GM19324 (cell line): Measurements from ENCODE around the gene CCDC192.
"Not testable (repeated sequence)": the region's sequence is repeated elsewhere in the genome, so short reads cannot be mapped to it uniquely, and the experiment has no call there.

ENCODE experiments used
- ATAC-seq: cut with Tn5 transposase; IDR thresholded peaks from one replicate; pipeline ENCODE4 v1.9.1; 2021; ENCODE audit warnings: mild to moderate bottlenecking, moderate library complexity; ENCODE audit not compliant: unreplicated experiment, low FRiP score

Gene CCDC192

DNA sequence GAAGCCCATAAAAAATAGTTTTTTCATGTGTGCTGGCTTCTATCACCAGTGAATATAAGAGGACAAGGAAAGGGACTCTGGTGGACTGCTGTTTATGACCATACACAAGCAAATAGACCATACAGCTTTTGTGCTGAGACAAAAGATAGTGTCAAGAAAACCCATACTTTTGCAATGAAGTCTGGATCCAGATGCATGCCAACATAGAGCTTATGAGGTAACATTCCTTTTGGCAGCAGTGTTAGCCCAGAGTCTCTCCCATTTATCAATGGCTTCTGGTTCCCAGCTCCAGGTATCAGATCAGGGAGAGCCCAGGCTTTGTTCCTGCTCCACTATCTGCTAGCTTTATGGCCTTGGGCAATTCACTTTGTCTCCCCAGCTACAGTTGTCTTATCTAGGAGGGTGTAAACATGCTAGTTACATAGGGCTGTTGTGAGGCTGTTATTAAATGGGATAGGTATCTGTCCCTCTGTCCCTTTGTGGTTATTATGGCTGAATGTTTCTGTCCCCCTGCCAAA, 55.6 kb downstream of the CCDC192 start:
- ATAC-seq, result no peak

DNA sequence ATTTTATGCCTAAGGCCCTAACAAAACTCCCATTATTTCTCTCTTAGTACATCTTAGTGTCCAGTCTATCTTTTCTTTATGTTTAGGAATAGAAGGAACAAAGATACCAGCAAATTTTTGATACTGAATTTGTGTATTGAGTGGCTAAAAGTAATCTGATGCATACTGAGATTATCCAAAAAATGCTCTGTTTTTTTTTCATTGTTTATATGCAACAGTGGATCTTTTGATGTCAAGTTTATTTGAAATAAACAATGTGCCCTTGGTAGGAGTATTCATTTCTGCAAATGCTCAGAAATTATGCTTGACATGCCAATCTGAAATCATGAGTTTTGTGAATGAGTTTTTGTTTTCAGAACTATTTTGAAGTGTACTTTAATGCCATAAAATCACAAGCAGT, 58.7 kb downstream of the CCDC192 start:
- ATAC-seq, result no peak

DNA sequence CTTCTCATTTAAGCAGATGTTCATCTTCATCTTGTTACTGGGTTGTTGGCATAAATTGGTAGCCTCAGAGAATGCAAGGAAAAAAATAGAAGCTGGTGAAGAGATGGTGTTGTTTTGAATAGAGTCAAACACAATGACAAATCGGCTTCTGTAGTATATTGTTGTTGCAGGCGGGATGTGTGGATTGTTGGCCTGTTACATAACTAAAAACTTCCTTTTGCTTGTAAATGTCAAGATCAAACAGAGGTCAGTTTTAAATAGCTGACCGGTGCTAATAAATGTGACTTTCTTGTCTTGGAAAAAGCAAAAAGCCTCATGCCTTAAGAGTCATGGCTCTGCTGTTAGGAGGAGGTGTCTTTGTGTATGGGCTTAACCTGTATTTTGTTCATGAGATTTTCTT, 59.2 kb downstream of the CCDC192 start:
- ATAC-seq, result no peak

DNA sequence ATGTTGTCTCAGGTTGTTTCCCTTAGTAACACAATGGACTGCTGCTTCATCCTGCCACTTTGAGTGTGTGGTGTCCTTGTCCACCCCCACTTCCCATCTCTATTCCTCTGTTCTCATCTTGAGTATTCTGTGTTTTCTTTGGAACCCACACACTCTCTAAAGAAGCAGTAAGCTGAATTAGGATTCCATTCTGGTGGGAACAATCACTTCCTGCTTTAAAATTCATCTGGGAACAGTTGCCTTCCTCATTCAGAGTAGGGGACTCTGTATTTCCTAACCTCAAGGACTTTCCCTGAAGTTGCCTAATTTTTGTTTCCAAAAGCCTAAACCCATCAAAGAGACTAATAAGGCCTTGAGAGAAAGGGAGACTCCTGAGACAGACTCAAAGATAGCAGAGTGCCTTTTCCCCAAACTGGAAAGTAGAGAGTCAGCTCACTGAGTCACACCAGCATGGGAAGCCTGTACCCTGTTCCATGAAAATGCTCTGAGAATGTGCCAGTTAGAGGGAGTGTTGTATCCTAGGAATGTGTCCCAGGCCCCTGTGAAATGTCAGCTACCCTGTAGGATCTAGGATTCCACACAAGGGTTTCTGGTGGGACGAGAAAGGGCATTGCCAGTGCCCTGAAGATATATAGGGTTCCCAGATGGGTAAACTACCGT, 63.6 kb downstream of the CCDC192 start:
- no peak for ATAC-seq

DNA sequence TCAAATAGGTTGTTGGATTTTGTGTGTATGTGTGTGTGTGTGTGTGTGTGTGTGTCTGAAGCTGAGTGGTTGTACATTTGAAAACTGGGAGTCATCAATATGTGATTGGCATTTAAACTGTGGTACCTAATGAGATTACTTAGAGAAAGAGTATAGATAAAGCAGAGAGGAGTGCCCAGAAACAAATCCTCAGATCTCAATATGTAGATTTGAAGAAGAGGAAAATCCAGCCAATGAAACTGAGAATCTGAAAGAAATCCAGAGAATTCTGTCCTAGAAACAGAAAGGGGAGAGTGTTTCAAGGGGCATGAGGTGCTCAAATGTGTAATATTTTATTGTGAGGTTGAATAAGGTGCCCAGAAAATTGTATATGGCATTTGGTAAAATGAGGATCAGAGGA, 66.2 kb downstream of the CCDC192 start:
- no peak for ATAC-seq

DNA sequence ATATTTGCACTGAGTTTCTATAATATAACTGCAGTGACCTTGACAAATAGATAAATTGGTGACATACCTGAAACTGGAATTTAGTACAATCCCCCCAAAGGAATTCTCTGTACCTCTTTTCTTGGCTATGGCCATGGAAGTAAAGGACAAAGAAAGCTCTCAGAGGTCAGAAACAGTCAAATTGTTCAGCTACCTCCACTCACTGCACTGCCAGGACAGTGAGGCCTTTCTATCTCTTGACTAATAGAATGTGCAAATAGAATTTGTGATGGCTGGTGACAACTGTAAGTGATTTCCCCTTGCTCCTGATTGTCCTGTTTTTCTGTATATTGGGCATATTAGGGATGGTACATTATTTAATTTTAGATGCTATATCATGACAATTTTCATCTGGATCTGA, 67.1 kb downstream of the CCDC192 start:
- ATAC-seq, result no peak

DNA sequence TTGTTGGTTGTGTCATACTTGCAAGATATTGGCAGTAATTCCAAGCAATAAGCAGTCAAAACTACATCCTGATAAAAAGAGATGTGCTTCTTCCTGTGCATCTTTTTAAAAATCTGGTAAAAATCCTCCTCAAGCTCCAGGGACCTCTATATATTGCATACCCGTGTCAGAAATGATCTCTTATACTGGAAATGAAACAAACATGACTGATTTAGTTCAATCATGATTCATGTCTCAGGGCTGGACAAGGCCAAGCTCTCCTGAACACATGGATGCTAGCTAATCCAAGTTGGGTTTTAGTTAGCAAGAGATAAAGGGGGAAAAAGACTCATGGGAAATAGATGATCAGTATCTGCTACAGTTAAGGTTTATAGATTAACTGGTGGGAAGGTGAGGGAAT, 69.3 kb downstream of the CCDC192 start:
- no peak for ATAC-seq

DNA sequence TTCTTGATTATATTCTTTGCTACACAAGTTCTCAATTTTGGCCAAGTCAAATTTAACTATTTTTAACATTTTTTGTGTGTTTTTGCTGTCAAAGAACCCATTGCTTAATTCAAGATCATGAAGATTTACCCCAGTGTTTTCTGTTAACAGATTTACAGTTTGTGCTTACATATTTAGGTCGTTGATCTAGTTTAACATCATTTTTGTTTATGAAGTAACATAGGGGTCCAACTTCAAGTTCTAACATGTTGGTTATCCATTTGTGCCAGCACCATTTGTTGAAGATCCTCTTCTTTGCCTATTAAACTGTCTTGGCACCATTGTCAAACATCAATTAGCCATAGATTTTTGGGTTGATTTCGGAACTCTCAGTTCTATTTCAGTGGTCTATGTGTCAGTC, 71.0 kb downstream of the CCDC192 start:
- no peak for ATAC-seq

DNA sequence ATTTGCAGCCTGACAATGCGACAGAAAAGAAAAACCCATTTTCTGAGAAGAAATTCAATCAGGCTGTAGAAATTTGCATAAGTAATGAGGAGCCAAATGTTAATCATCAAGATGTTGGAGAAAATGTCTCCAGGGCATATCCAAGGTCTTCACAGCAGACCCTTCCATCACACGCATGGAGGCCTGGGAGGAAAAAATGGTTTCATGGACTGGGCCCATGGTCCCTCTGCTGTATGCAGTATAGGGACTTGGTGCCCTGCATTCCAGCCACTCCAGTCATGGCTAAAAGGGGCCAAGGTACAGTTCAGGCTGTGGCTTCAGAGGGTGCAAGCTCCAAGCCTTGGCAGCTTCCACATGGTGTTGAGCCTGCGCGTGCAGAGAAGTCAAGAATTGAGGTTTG, 73.3 kb downstream of the CCDC192 start:
- no peak for ATAC-seq

DNA sequence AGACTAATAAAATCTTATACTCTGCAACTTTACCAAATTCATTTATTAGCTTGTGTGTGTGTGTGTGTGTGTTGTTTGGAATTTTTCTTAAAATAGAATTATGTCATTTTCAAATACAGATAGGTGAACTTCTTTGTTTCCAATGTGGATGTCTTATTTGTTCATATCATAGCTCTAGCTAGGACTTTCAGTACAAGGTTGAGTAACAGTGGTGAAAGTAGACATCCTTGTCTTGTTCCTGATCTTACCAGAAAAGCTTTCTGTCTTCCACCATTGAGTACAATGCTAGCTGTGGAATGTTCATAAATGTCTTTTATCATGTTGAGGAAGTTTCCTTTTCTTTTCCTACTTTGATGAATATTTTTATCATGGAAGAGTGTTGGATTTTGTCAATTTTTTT, 74.8 kb downstream of the CCDC192 start:
- ATAC-seq, result no peak

DNA sequence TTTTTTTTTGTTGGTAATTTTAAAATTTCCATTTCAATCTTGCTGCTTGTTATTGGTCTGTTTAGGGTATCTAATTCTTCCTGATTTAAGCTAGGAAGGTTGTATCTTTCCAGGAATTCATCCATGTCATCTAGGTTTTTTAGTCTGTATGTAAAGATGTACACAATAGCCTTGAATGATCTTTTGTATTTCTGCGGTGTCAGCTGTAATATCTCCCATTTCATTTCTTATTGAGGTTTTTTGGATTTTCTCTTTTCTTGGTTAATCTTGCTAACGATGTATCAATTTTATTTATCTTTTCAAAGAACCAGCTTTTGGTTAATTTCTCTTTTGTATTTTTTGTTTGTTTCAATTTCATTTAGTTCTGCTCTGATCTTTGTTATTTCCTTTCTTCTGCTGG, 79.3 kb downstream of the CCDC192 start:
- ATAC-seq, result not testable (repeated sequence)

DNA sequence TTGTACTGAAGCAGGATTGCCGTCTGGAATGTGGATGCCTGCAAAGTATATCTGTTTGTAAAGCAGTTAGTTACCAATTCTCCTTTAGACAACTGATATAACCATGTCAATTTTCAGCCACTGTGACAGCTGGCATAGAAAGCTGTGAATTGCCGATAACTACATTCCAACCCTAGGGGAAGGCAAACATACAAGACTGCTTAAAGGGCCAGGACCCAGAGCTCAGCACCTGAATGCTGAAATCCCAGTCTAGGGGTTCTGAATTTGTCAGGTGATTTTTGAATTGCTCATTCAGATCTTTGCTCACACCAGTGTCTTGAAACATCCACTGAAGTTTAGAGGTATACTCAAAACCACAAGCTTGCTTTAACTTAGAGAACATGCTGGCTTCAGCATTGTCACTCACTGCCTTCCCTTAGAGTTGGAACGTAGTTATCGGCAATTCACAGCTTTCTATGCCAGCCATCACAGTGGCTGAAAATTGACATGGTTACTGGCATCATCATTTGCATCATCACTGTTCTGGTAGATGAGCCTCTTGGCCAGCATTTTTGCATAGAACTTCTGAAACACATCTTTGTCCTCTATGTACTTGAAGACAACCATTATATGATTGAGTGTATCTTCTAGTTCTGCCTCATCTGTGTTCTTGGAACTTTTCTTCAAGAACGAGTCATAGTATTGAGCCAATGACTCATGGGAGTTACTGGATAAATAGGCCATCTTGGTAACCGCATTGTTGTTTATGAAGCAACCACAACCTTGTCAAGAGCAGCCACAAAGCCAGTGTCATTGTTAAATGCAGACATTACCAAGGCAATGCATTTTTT, 82.1 kb downstream of the CCDC192 start:
- ATAC-seq, result peak; percentile 87

DNA sequence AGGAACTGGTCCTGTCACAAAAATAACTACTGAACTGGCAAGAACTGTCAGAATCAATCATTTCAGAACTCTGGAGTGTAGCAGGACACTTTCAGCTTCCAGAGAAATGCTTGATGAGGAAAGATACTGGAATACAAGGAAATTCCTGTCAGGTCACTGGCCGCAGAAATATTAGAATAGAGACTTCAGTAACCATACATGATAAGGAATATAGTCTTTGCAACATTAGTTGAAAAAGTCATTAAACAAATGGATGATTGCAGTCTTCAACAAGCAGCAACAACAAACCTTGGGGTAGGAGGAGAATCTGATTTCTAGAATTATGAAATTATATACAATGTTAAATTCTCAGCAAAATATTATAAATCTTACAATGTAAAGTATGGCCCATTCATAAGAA, 88.2 kb downstream of the CCDC192 start:
- ATAC-seq, result no peak

DNA sequence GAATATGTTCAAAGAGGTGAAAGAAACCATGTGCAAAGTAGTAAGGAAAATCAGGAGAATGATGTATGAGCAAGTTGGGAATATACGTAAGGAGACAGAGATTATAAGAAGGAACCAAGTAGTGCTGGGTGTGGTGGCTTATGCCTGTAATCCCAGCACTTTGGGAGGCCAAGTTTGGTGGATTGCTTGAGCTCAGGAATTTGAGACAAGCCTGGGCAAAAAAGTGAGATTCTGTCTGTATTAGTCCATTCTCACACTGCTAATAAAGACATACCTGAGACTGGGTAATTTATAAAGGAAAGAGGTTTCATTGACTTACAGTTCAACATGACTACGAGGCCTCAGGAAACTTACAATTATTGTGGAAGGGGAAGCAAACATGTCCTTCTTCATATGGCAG, 88.7 kb downstream of the CCDC192 start:
- not testable (repeated sequence) for ATAC-seq

DNA sequence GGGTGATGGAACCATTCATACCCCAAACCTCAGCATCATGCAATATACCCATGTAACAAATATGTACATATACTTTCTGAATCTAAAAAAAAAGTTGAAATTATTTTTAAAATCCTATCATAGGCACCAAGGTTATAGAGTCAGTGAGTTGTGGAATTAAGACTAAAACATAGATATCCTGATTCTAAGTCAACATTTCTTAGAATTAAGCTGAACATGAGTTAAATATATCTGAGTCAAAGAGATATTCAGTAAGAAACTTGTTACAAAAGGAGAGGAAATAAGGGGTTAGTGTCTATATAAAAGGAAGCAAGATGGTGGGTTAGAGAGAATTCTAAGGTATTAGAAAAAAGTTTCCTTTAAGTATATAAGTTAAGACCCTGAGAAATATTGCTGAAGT, 89.9 kb downstream of the CCDC192 start:
- no peak for ATAC-seq

DNA sequence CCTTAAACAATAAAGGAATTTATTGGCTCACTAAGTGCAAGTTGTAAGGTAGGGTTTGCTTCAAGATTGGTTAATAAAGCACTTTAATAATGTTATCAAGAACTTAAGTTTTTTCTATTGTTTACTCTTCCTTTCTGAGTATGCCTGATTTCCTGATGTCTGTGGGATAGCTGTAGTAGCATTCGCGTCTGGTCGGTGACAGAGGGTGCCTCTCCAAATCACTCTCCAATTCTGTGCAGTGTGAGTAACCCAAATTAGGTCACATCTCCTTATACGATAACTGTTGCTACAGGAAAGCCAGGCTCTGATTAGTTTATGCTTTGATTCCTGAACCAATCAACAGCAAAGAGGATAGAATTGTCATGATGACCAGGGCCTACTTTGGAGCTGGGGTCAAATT, 90.7 kb downstream of the CCDC192 start:
- no peak for ATAC-seq

DNA sequence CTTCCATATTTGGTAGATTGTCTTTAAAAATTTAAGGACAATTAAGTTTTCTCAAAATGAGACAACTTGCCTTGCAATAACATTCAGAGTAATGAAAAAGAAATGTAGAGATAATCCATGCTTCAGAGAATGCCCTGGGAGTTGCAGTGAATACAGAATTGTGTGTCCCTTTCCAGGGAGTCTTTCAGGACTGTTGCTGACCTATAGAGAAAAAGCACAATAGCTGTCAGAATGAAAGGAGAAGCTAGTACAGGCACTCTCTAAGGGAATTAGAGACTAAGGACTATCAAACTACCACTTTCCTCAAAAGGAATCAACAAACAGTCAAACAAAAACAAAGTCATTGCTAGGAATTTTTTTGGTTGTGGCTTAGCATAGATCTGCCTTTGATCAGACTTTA, 93.0 kb downstream of the CCDC192 start:
- ATAC-seq, result no peak

DNA sequence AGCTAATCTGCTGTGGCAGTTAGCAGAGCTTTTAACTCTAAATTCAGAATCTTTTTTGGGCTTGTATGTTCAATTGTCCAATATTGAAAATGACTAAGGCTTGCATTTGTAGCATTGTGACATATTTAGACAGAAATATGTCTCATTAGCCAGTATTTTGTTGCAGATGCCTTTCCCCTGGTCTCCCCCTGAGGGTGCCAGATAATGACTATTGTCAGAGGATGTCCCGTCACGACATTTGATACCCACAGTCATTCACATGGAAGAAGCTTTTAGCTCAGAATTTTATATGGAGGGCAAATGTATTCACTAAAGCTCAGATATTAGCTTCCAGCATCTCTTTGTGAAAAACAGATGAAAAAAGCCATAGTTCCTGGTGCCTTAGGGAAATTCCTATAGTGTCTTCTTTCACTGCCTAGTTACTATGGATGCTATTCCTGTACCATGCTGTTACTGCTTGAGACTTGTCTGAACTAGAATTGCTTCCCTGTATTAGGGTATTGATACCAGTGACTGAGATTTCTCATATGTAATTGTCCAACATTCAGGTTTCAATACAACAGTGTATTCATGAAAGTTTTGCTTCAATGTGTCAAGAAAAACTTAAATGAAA, 96.2 kb downstream of the CCDC192 start:
- no peak for ATAC-seq

DNA sequence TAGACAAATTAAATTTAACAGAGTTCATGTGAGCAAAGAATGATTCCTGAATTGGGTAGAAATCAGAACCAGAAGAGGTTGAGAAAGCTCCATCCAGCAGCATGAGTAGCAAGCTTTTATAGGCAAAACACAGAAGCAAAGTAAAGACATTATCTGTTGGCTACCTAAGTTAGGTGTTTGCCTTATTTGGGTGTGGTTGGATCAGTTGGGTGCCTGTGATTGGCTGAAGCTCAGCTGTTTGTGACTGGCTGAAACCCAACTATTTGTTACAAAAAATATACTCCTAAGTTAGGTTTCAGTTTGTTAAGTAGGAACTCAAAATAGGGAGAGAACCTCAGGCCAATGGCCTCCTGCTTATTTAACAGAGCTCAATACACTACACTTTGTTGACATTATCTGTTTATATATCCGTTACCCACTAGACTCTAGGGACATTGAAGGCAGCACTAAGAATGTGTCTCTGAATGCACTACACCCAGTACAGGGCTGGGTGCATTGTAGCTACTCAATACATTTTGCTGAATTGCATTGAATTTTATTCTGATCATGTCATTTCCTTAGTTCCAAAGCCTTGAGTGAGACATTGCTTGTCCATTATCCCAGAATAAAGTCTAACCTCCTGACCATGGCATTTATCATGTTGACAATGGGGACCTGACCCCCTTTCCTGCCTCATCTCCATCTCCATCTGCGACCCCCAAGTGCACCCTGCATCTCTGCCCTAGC, 98.7 kb downstream of the CCDC192 start:
- ATAC-seq, result no peak

DNA sequence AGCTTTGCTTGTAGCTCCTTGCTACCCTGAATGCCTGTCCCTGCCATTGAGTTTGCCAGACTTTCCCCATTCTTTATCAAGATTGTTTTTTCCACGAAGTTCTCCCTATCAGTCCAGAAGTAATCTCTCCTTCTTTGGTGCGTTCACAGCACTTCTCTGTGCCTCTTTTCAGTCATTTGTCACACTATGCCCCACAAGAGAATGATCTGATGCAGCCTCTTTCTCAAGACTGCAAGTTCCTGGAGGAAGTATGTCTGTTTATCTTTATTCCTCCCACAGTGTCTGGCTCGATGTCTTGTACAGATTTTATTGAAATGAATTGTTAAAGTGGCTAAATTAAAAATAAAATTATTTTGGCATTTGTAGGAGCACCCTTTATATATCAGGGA, 99.3 kb downstream of the CCDC192 start:
- no peak for ATAC-seq

DNA sequence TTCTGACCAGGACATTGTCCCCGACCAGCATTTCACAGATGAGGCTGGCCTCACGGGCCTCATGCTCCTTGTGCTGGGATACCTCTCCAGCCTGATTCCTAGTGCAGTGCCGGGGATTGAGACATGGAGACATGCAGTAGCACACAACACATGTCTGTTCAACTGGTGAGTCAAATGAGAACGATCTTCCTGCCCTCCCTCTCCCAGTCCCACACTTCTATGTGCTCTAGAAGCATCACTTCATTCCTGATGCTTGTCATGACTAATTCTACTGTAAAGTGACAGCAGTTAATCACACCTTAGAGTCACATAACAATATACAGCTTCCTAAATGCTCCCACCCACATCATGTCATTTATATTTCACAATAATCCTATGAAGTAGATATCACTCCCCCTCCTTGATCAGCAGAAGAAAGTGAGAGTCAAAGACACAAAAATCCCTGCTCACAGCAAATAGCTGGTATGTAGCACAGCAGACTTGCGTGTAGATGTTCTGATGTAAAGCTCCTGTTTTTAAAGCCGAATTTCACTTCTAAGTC, 101.8 kb downstream of the CCDC192 start:
- no peak for ATAC-seq
